DOHH2 (cell line): ENCODE measurements around the gene FBXW7.

Experiments
- H3F3A ChIP-seq: fragments of 200-600 bp; sonication (generic), shearing (Covaris generic); 2 replicates; pipeline ENCODE4 v1.6.0; 2016; ENCODE audit warnings: antibody characterized with exemption, mild to moderate bottlenecking; ENCODE audit not compliant: control insufficient read depth, insufficient read depth
- H3K27ac ChIP-seq: fragments of 200-600 bp; sonication (generic); 2 replicates; pipeline ENCODE4 v1.5.1; 2014; ENCODE audit warnings: low read depth, mild to moderate bottlenecking, low read length, moderate library complexity
- H3K27me3 ChIP-seq: fragments of 200-600 bp; sonication (generic); 2 replicates; pipeline ENCODE4 v1.6.1; 2014; ENCODE audit warnings: mild to moderate bottlenecking, low read length, mixed read lengths; ENCODE audit not compliant: control insufficient read depth
- H3K36me3 ChIP-seq: fragments of 200-600 bp; sonication (generic); 2 replicates; pipeline ENCODE4 v1.6.1; 2014; ENCODE audit warnings: mild to moderate bottlenecking, low read length, moderate library complexity, mixed read lengths; ENCODE audit not compliant: control insufficient read depth
- H3K4me1 ChIP-seq: fragments of 200-600 bp; sonication (generic); 2 replicates; pipeline ENCODE4 v1.6.1; 2014; ENCODE audit warnings: mild to moderate bottlenecking, low read length, mixed read lengths; ENCODE audit not compliant: control insufficient read depth
- H3K4me2 ChIP-seq: fragments of 200-600 bp; sonication (generic); 2 replicates; pipeline ENCODE4 v1.6.0; 2014; ENCODE audit warnings: mild to moderate bottlenecking, low read length, moderate library complexity
- H3K4me3 ChIP-seq: fragments of 200-600 bp; sonication (generic); 2 replicates; pipeline ENCODE4 v1.5.1; 2014; ENCODE audit warnings: mild to moderate bottlenecking, low read length, mixed read lengths
- H3K79me2 ChIP-seq: fragments of 200-600 bp; sonication (generic); 2 replicates; pipeline ENCODE4 v1.6.1; 2014; ENCODE audit warnings: mild to moderate bottlenecking, low read length, mixed read lengths; ENCODE audit not compliant: control insufficient read depth
- H3K9me2 ChIP-seq: fragments of 200-600 bp; sonication (generic); replicated peaks from 2 replicates; pipeline ENCODE4 v1.6.1; 2014; ENCODE audit warnings: mild to moderate bottlenecking, low read length, mixed read lengths; ENCODE audit not compliant: control insufficient read depth
- H3K9me3 ChIP-seq: fragments of 200-600 bp; sonication (generic); 2 replicates; pipeline ENCODE4 v1.6.1; 2014; ENCODE audit warnings: antibody characterized with exemption, low read length, mixed read lengths; ENCODE audit not compliant: control insufficient read depth, insufficient read depth
- H4K20me1 ChIP-seq: fragments of 200-600 bp; sonication (generic); 2 replicates; pipeline ENCODE4 v1.6.0; 2014; ENCODE audit warnings: low read depth, mild to moderate bottlenecking, antibody characterized with exemption, low read length, moderate library complexity; ENCODE audit not compliant: control insufficient read depth, insufficient read depth
- CTCF ChIP-seq: fragments of 200-600 bp; sonication (generic); IDR thresholded peaks from one replicate; pipeline ENCODE4 v1.5.1; 2014; ENCODE audit warnings: antibody characterized with exemption, mild to moderate bottlenecking, low read depth, low read length; ENCODE audit not compliant: poor library complexity, severe bottlenecking
- EZH2phosphoT487 ChIP-seq: fragments of 200-600 bp; sonication (generic); IDR thresholded peaks from 2 replicates; pipeline ENCODE4 v1.6.1; 2017; ENCODE audit warnings: borderline replicate concordance, mild to moderate bottlenecking, antibody characterized with exemption, low read length, moderate library complexity, mixed read lengths

The FBXW7 gene

GRCh38 chr4:152323221-152323620 is 212.7 kb downstream of the FBXW7 start:
- no peaks in the 10 kb centered on the region for H3K9me2 ChIP-seq
- no peaks in the 10 kb centered on the region for H3K4me1 ChIP-seq
- H3F3A ChIP-seq, result no peaks in the 10 kb centered on the region
- H3K9me3 ChIP-seq, result no peaks in the 10 kb centered on the region
- no peak overlapping the region for H3K27ac ChIP-seq
- H4K20me1 ChIP-seq, result no peaks in the 10 kb centered on the region
- peaks cover 44% of the 10 kb centered on the region for H3K36me3 ChIP-seq
- H3K4me2 ChIP-seq, result no peak overlapping the region
- no peaks in the 10 kb centered on the region for H3K79me2 ChIP-seq
- H3K27me3 ChIP-seq, result no peaks in the 10 kb centered on the region
- no peak for TF ChIP-seq CTCF
- no peak for TF ChIP-seq EZH2phosphoT487
- no peak overlapping the region for H3K4me3 ChIP-seq

GRCh38 chr4:152322656-152323055 is 213.2 kb downstream of the FBXW7 start:
- peaks cover 38% of the 10 kb centered on the region for H3K36me3 ChIP-seq
- no peak for TF ChIP-seq EZH2phosphoT487
- no peak for TF ChIP-seq CTCF
- no peaks in the 10 kb centered on the region for H3F3A ChIP-seq
- H3K9me3 ChIP-seq, result no peaks in the 10 kb centered on the region
- no peak overlapping the region for H3K4me2 ChIP-seq
- H3K27ac ChIP-seq, result no peak overlapping the region
- no peaks in the 10 kb centered on the region for H3K79me2 ChIP-seq
- no peaks in the 10 kb centered on the region for H3K27me3 ChIP-seq
- no peaks in the 10 kb centered on the region for H3K4me1 ChIP-seq
- no peaks in the 10 kb centered on the region for H3K9me2 ChIP-seq
- no peaks in the 10 kb centered on the region for H4K20me1 ChIP-seq
- no peak overlapping the region for H3K4me3 ChIP-seq

GRCh38 chr4:152321923-152322322 is 214.0 kb downstream of the FBXW7 start:
- peaks cover 32% of the 10 kb centered on the region for H3K36me3 ChIP-seq

More at GRCh38 chr4:152321923-152322322, 214.0 kb downstream of the FBXW7 start:
- Histone ChIP-seq H3K4me3 (no peak overlapping the region), H3K4me1 (no peaks in the 10 kb centered on the region), H3K4me2 (no peak overlapping the region), H3K27ac (no peak overlapping the region), H3K79me2 (no peaks in the 10 kb centered on the region), H3K27me3 (no peaks in the 10 kb centered on the region), H3F3A (no peaks in the 10 kb centered on the region), H4K20me1 (no peaks in the 10 kb centered on the region), H3K9me2 (no peaks in the 10 kb centered on the region), H3K9me3 (no peaks in the 10 kb centered on the region)
- no peak for TF ChIP-seq CTCF
- no peak for TF ChIP-seq EZH2phosphoT487
